ENCODE results near the gene TBC1D14.

- TF ChIP-seq POLR2A (IDR thresholded peaks at IDR 0.05; ENCODE audit: low read depth, low read length), result no peak
- TF ChIP-seq, protein P1, sequence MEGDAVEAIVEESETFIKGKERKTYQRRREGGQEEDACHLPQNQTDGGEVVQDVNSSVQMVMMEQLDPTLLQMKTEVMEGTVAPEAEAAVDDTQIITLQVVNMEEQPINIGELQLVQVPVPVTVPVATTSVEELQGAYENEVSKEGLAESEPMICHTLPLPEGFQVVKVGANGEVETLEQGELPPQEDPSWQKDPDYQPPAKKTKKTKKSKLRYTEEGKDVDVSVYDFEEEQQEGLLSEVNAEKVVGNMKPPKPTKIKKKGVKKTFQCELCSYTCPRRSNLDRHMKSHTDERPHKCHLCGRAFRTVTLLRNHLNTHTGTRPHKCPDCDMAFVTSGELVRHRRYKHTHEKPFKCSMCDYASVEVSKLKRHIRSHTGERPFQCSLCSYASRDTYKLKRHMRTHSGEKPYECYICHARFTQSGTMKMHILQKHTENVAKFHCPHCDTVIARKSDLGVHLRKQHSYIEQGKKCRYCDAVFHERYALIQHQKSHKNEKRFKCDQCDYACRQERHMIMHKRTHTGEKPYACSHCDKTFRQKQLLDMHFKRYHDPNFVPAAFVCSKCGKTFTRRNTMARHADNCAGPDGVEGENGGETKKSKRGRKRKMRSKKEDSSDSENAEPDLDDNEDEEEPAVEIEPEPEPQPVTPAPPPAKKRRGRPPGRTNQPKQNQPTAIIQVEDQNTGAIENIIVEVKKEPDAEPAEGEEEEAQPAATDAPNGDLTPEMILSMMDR (conservative IDR thresholded peaks at IDR 0.05; ENCODE audit: low read depth, low read length), result no peak
- no peak for TF ChIP-seq BHLHE40 (IDR thresholded peaks at IDR 0.05; ENCODE audit: low read depth, low read length)
- no peak for TF ChIP-seq MXI1 (IDR thresholded peaks at IDR 0.05; ENCODE audit: borderline replicate concordance, low read depth, low read length)
- TF ChIP-seq NFE2L2 (IDR thresholded peaks at IDR 0.05; ENCODE audit: low read depth, low read length), result no peak
- no peak for TF ChIP-seq RAD21 (IDR thresholded peaks at IDR 0.05; ENCODE audit: low read length)
- no peak for TF ChIP-seq MAZ (IDR thresholded peaks at IDR 0.05; ENCODE audit: borderline replicate concordance, low read depth, low read length)
- TF ChIP-seq SMC3 (IDR thresholded peaks at IDR 0.05; ENCODE audit: low read depth, low read length), result no peak
- no peak for TF ChIP-seq RFX5 (IDR thresholded peaks at IDR 0.05; ENCODE audit: low read depth, low read length)
Measured at GRCh38 chr4:6941796-6942195, 32.2 kb downstream of the TBC1D14 start.
